T-helper 2 cell (primary cell): ENCODE data around the gene CCR6.
"Not testable (repeated sequence)": the region's sequence is repeated elsewhere in the genome, so short reads cannot be mapped to it uniquely, and the experiment has no call there.

Experiments
- DNase-seq, 5 experiments: peaks; one replicate each; pipeline versions ENCODE4 v3.0.0 to v3.0.0-alpha.2; 2012 to 2022

CCR6 gene

DNA sequence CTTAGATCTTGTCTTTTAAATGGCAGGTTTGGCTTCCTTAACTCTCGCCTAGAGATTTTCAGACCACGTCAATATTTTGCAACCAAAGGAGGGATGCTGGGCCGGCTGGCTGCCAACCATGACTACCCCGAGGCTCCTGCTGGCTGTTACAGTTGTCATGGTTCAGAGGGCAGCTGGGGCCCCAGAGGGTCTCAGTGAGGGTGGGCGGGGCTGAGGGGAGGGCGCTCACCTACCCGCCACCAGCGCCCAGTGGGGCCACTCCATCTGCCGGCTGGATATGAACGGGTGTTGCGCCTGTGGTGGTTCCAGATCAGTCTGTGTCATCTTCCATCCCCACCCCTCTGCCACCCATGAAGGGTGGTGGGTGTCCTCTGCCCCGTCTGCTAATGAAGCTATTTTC lies 22.6 kb downstream of the CCR6 start:
- no peak for DNase-seq

DNA sequence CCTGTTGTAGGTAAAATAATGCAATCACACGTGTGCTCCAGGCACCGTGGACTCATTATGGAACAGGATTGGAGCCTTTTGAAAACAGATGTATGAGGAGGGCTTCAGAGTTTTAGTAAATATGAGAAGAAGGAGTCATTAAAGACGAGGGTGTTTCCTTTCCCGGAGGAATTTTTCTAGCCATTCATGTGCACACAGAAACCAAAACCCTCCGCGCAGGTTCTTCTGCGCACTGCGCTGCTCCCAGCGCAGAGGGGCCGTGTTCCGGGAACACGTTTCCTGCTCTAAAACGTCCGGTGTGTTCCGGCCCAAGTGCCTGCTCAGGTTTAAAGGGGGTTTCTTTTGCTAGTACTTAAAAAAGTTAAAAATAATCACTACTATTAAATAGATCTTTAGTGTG lies 23.2 kb downstream of the CCR6 start:
- no peak for DNase-seq

DNA sequence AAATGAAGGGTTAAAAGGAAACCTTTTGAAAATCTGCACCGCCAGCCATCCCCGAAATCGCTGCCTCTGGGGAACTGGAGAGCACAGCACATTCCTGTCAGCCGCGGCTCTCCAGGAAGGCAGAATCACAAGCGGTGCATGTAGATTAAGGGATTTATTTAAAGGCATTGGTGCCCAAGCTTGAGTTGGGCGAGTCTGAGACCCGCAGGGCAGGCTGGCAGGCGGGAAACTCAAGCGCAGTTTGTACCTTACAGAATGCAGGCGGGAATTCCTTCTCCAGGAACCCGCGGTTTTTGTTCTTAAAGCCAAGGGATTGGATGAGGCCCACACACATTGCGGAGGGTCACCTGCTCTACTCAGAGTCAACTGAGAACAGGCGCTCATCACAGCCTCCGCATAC lies 24.1 kb downstream of the CCR6 start:
- no peak for DNase-seq

DNA sequence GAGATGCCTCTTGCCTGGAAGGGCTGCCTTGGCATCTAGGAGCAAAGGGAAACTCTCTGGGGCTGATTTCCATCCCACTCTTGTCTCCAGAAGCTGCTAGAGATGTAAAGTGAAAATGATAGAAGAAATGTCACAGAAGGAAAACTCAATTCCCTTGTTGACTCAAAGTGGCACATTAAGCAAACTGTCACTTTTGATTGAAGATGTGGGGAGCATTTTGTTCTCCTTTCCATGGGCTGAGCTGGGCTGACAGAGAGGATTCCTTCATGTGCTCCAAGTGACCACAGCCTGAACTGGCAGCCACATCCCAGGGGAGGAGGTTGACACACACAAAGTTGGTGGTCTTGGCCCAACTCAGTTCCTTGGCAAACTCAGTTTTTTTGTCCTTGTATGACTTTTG lies 25.1 kb downstream of the CCR6 start:
- DNase-seq = no peak

DNA sequence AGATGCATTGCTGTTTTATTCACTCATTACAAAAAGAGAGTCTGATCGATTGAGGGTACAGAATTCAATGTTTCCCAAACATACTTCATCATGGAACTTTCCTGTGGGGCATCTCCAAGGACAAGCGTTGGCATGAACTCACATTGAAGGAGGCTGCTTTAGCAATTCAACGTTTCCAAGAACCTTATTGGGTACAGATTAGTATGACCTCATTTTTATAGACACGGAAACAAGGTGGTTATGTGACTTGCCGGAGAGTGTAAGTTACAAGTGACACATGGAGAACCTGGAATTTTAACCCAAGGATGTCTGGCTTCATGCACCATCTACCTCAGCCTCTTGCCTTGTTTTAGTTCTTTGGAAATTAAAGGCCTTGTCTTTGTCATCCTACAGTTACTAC lies 26.1 kb downstream of the CCR6 start:
- no peak for DNase-seq

DNA sequence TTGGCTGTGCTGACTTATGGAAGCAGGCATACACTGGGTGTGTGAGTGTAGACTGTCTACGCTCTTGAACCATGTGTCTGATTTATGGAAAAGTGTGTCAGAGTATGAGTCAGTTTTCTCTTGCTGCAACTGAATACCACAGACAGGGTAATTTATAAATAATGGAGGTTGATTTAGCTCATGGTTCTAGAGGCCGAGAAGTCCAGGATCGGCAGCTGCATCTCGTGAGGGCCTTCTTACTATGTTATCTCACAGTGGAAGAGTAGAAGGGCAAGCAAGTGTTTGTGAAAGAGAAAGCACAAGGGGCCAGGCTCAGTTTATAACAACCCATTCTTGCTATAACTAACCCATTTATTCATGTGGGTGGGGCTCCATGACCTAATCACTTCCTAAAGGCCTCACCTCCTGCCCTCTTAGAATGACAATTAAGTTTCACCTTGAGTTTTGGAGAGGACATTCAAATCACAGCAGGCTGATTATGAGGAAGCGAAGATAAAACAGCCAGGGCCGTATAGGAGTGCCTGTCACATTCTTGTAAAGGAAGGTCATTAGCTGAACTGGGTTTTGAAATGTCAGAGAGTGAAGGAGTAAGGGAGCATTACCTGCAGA lies 28.1 kb downstream of the CCR6 start:
- DNase-seq = peak in 1 of 5 experiments; percentile 8

DNA sequence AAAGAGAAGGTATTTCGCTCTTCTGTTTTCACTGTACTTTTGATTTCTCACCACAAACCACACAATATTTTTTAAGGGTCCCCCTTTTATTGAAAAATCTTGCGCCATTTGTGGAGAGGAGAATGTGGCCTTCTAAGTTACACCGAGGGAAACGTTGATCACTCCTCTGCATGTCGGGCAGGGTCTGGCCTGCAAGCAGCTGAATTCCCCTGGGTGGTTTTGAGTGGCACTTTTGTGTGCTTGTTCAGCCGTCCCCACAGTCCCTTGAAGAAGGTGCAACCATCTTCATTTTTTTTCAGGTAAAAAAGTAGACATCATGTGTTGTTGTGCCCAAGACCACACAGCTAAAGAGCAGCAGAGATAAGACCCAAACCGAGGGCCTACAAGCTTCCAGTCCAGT lies 28.8 kb downstream of the CCR6 start:
- DNase-seq = no peak

DNA sequence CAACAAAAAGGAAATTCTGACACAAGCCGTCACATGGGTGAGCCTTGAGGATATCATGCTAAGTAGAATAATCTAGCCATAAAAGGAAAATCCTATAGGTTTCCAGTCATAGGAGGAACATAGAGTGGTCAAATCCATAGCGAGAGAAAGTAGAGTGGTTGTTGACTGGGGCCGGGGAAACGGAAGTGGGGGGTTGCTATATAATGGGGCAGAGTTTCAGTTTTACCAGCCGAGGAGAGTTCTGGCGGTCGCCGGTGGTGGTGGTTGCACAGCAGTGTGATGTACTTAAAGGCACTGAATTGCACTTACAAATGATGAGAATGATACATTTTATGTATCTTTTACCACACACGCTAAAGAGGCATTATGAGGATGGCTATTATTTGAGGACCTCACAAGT lies 30.0 kb downstream of the CCR6 start:
- peak in 1 of 5 experiments; percentile 31 for DNase-seq

DNA sequence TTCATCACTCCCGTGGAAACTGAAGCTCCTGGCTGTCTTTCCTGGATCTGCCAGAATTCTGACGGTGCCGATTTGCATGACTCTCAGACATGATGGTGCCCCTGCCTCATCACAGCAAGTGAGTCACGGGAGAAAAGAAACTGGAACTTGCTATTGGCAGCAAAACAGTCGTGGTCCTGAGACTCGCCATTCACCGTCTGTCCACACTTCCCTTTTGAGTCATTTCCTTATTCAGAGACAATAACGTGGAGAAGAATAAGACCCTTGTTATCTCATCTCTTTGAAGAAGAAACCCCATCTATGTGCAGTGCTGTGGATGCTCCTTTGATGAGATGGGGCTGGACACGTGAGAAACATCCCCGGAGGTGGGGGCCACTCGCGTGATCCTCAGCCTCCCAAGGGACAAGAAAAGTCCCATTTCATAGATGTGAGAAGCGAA lies 30.6 kb downstream of the CCR6 start:
- DNase-seq = no peak

DNA sequence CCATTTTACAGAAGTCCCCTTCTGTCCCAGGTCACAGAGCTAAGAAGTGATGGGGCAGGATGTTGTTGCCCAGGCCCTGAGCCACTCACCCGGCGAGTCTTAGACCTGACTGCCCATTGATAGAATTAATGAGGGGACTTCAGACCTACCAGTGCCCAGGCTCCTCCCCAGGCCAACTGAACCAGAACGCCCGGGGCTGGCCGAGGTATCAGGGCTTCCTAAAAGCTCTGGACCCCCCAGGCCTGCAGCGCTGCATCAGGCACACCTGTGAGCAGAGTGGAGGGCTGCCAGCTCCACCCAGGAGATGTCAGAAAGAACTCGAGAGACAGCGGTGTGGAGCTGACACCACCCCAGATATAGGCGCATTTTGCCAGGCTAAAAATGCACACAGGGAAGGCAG lies 31.4 kb downstream of the CCR6 start:
- DNase-seq = no peak

DNA sequence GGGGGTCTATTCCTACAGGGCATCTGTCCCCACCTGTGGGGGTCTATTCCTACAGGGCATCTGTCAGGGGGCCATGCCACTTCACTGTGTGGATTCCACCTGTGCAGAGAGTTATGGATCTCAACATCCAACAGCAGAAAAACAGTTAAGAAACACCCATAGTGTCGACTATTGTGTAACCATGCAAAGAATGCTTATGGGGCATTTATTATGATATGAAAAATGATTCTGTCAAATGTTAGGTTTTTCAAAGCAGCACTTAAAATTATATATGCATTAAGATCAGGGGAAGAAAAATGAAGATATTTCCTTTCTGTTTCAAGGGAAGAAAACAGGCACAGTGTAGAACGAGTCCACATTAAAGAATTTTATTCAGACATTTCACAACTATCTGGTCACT lies 32.0 kb downstream of the CCR6 start:
- no peak for DNase-seq

DNA sequence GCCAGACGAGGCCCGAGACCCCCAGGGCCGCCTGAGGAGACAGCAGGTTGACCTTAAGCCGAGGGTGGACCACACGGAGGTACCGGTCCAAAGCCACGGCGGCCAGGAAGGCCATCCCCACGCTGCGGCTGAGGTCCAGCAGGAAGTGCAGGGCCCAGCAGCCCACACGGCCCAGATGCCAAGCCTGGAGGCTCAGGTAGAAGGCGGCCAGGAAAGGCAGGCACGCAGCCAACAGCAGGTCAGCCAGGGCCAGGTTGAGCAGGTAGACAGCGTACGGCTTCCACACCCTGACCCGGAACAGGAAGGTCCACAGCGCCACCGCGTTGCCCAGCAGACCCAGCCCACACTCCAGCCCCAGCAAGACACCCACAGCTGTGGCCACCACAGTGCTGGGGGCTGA lies 34.5 kb downstream of the CCR6 start:
- no peak for DNase-seq

DNA sequence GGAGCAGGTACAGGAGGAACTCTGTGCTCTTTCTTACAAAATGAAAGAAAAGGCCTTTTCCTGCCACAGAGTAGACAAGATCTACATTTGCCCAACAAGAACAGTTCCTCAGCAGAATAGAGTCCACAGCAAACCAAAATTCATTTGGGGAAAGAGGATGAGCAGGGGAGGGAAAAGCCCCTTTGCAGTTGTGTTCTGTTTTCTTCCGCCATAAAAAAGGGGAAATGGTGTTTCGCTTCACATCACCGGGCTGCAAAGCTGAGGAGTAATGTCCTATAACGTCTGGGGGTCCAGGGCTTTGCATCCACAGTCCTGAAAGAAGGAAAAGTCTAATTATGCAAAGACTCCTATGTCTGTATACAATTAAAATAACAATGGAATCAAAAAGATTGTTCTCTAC lies 35.0 kb downstream of the CCR6 start, which contains the start of gene GPR31:
Gene GPR31 (minus strand): TSS at position 118 of the 400 bp plus-strand sequence. CDS start 149 bp downstream, outside the sequence.
- no peak for DNase-seq

DNA sequence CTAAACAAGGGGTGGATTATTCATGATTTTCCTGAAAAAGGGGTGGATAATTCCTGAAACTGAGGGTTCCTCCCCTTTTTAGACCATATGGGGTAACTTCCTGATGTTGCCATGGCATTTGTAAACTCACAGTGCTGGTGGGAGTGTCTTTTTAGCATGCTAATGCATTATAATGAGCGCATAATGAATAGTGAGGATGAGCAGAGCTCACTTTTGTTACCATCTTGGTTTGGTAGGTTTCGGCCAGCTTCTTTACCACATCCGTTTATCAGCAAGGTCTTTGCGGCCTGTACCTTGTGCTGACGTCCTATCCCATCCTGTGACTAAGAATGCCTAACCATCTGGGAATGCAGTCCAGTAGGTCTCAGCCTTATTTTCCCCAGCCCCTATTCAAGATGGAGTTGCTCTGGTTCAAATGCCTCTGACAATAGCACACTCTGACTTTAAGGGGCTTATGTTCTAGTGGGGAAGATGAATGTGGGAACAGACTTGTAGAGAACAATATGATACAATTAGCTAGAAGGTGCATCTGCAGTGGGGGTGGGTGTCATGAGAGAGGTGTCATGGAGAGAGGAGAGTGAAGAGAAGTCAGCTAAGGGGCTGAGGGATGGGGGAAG lies 39.1 kb downstream of the CCR6 start:
- DNase-seq = no peak

DNA sequence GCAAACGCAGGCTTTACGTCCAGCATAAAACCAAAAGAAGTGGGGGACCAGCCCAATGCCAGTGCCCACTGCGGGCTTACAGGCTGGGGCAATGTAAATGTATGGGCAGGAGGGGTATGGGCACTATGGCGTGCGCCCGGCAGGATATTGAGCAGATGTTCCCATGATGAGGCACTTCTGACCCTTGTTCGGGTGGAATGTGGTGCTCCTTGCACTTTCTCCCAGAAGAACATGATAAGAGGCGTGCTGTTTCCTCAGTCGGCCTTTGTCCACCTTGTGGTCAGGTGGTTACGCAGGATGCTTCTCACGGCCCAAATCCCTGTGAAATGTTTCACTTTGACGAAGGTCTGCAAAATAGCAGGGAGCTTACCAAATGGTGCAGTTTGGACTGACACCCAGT lies 39.7 kb downstream of the CCR6 start:
- DNase-seq = no peak

DNA sequence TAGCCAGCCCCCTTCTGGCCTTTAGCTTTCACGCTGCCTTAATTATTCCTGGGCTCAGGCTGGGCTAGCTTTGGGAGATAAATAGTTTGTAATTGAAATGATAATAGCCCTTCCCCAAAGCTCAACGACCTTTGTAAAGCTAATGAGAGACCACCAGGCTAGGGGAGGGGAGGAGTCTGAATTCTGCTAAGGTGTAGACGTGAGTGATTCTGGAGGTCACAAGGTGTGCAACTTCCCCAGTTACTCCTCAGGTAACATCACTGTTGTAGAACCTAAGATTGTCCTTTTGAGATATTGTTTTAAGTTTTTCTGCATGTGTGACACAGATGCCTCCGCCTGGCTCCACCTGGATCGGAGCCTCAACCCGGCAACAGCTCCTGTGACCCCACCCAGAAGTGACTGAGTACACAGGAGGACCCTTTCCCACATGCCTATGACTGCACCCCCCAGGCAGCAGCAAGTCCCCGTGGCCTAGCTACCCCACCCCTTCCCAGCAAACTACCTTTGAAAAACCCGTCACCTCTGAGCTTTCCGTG lies 40.6 kb downstream of the CCR6 start:
- DNase-seq = no peak

DNA sequence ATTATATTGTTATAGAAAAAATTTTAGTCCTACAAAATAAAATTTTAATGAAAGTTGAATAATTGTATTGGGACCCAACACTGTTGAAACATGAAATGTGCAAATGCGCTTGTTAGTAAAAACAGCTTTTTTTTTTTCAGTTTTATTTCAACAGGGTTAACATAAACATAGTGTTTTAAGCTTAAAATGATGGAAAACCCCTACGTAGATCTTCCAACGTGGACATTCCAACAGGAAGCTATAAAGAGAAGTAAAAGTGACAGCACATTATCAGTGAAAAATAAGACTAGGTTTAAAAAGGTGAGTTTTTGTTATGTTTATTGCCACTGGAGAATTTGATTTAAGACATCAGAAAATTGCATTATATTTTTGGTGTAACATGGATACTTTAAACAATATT lies 41.4 kb downstream of the CCR6 start:
- no peak for DNase-seq

DNA sequence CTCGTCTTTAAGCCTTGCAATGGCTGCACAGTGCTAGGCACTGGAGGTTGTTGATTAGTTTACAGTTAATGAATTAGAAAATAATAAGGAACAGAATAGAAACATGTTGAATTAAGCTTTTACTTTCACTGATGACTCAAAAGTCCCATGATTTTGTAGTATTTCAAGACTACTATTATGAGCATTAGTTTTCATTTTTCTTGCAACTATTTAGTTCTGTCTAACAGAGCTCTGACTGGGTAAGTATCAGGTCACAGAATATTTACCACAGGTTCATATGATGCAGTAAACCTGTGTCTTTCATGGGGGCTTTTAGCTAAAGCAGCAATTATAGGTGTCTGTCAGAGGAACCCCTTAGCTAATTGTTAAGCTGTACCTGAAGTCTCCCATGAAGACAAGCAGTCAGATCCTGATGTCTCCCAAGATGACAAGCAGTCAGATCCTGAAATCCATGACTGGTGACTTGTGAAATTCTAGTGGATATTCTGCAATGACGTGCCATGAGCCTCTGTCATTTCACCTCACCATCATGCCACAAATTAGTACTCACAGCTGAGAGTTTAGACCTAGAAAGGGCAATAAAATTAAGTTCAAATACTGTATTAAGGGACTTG lies 43.1 kb downstream of the CCR6 start:
- no peak for DNase-seq

DNA sequence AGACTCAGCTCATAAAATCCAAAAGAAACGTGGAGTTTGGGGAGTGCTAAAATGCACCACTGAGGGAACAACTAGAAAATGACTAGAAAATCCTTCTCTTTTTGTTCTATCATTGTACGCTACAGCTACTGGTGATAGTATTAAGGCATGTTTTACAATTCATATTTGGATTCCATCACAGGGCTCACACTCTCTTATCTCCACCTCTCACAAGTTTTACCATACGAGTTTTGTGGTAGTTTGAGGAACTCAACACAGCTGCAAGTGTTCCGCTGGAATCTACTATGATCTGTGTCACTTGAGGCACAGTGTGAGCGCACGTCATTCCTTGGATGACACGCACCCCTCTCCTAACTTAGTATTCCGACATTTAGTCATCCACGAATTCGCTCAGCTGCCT lies 44.8 kb downstream of the CCR6 start:
- not testable (repeated sequence) for DNase-seq

DNA sequence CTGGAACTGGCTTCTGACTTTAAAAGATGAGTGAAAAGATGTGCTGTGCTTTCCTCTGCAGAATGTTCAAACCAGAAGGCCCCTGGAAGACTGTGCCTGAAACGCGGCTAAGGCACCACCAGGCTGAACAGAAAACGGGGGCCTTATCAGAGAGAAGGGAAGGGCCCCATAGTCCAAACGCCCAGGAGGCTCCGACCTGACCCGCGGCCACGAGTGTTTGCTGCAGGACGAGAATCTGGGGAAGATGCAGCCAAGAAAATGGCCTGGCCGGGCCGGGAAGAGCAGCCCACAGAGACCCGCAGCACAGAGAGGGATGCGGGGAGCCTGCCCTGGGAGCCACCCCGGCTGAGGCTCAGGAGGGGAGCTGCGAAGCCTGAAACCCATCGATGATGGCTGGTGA lies 45.4 kb downstream of the CCR6 start:
- DNase-seq = not testable (repeated sequence)

DNA sequence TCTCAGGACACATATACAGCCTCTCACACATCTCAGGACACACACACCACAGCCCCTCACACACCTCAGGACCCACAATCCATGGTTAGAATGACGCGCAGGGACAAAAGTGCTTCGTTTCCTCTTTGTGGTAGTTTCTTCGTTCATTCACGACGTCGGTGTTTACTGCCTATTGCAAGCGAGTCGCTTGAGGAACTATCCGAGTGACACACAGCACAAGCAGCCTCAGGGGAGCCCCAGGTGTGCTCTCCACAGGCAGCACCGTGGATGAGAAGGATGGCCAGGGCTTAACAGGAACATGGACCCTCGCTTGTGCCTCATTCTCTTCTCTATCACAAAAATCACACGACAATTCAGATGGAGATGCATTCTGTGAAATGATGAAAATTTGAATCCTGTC lies 47.0 kb downstream of the CCR6 start:
- not testable (repeated sequence) for DNase-seq

DNA sequence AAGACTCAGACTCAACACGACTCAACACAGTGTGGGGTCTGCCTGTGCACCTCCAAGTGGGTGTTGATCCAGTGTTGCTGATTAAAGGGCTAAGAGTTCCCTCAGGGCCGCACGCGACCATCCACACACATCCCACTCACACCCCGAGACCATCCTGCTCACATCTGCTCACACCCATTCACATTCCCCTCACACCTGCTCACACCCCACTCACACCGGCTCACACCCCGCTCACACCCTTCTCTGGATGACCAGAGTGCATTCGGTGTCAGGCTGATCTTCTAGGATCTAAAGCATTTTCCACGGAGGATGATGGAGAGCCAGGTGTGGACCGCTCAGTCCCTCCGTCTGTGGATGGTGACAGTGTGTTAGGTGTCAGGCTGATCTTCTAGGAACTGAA lies 48.4 kb downstream of the CCR6 start:
- not testable (repeated sequence) for DNase-seq

DNA sequence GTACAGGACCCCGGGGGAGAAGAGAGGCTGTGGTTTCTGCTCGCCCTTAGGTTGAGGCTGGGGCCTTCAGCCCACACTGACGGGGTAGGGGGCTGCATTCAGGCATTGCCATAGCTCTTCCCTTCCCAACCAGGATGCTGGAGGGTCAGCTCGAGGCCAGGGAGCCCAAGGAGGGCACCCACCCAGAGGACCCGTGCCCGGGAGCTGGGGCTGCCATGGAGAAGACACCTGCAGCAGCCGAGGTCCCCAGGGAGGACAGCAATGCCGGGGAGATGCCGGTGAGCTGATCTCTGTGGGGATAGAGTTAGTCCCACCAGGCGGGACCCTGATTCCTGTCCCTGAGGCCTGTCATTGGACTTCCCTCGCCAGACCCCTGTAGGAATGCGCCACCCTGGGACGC lies 49.1 kb downstream of the CCR6 start:
- DNase-seq = not testable (repeated sequence)

DNA sequence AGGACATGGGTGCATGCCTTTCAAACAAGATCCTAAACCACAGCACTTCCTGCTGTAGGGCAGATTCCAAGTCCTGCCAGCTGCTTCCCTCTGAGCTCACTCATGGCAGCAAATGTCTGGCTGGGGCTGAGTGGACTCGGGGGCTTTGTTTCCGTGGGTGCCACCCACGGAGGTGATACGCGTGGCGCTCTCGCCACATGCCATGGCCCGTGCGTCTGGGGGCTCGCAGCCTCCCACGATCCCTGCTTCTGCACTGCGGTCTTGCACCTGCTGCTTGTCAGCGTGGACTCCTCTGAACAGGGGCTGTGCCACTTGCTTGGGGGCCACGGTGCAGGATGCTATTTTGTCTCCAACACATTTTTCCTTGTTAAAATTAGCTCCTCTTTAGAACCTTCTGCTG lies 54.4 kb downstream of the CCR6 start:
- not testable (repeated sequence) for DNase-seq
